ENCODE data around the gene RPL10. TPM values are rescaled to one million over a fixed set of nuclear protein-coding genes. Genes with fewer than 3 reads are reported as not detected.

The RPL10 gene
- total RNA-seq, 1 experiment from 2014 or later, result 2,466 TPM

- Histone ChIP-seq H3K27me3 (ENCODE audit: control insufficient read depth, insufficient read depth, low read length) (no peaks in the 10 kb centered on the region), H3K4me3 (ENCODE audit: low read depth in 2 of 2, low read length in 2 of 2) (no peak overlapping the region), H3K27ac (ENCODE audit: low read length) (no peak overlapping the region), H3K9me3 (ENCODE audit: control insufficient read depth, insufficient read depth, low read depth, low read length) (no peaks in the 10 kb centered on the region), H3K4me1 (ENCODE audit: control insufficient read depth, insufficient read depth, low read length) (no peaks in the 10 kb centered on the region), H3K36me3 (ENCODE audit: control insufficient read depth, insufficient read depth, low read length) (peaks cover 14% of the 10 kb centered on the region)
- ATAC-seq (no peak), DNase-seq (ENCODE audit: low read depth, low spot score) (no peak)
- POLR2A ChIA-PET, result interaction anchor here (0.6 kb wide), 1 partner anchor 234 kb away, joined by 3 read pairs; no protein-coding TSS in a partner anchor
- no TSS peak for BruUV-seq (replicated peaks)
- intact Hi-C loops (cut with micrococcal nuclease; ENCODE audit: unreplicated experiment) (no loop called here), in situ Hi-C loops (cut with HindIII; ENCODE audit: low pct_unique_long_range_greater_than_20kb, low sequenced_read_pairs) (no loop called here)
- TF ChIP-seq POLR2AphosphoS5 (IDR thresholded peaks at IDR 0.05; ENCODE audit: low read depth, low read length) (no peak), SIN3A (IDR thresholded peaks at IDR 0.05; ENCODE audit: borderline replicate concordance, insufficient read depth, low read depth, low read length) (no peak), CTCF (IDR thresholded peaks at IDR 0.05) (no peak), TCF7L2 (IDR thresholded peaks at IDR 0.05; ENCODE audit: low read depth, low read length) (no peak), REST (IDR thresholded peaks at IDR 0.05; ENCODE audit: insufficient read depth in 1 of 2, low read depth in 2 of 2, low read length in 1 of 2) (no peak)
- CTCF ChIA-PET, result no interaction called here
Measured at GRCh38 chrX:154362085-154362742, 36.0 kb upstream of the RPL10 start.

- Histone ChIP-seq H3K4me3 (ENCODE audit: low read depth in 2 of 2, low read length in 2 of 2) (no peak overlapping the region), H3K9me3 (ENCODE audit: control insufficient read depth, insufficient read depth, low read depth, low read length) (no peaks in the 10 kb centered on the region), H3K27me3 (ENCODE audit: control insufficient read depth, insufficient read depth, low read length) (no peaks in the 10 kb centered on the region), H3K4me1 (ENCODE audit: control insufficient read depth, insufficient read depth, low read length) (peaks cover 4% of the 10 kb centered on the region), H3K36me3 (ENCODE audit: control insufficient read depth, insufficient read depth, low read length) (peaks cover 10% of the 10 kb centered on the region), H3K27ac (ENCODE audit: low read length) (no peak overlapping the region)
- BruUV-seq (replicated peaks), result no TSS peak
- no peak for TF ChIP-seq CTCF (IDR thresholded peaks at IDR 0.05)
- TF ChIP-seq POLR2AphosphoS5 (IDR thresholded peaks at IDR 0.05; ENCODE audit: low read depth, low read length), result no peak; the same call in 1 of the 2 replicates
- TF ChIP-seq REST (IDR thresholded peaks at IDR 0.05; ENCODE audit: insufficient read depth in 1 of 2, low read depth in 2 of 2, low read length in 1 of 2), result no peak
- no peak for TF ChIP-seq SIN3A (IDR thresholded peaks at IDR 0.05; ENCODE audit: borderline replicate concordance, insufficient read depth, low read depth, low read length)
- TF ChIP-seq TCF7L2 (IDR thresholded peaks at IDR 0.05; ENCODE audit: low read depth, low read length), result no peak
- ATAC-seq (no peak), DNase-seq (ENCODE audit: low read depth, low spot score) (no peak)
- in situ Hi-C loops (cut with HindIII; ENCODE audit: low pct_unique_long_range_greater_than_20kb, low sequenced_read_pairs), result no loop called here
- POLR2A ChIA-PET, result no interaction called here
- CTCF ChIA-PET, result no interaction called here
- intact Hi-C loops (cut with micrococcal nuclease; ENCODE audit: unreplicated experiment), result no loop called here
Measured at GRCh38 chrX:154363706-154364439, 34.3 kb upstream of the RPL10 start.
